ENCODE data around the gene PRIM2.
"Not testable (repeated sequence)": the region's sequence is repeated elsewhere in the genome, so short reads cannot be mapped to it uniquely, and the experiment has no call there.

- TF ChIP-seq CTCF (conservative IDR thresholded peaks at IDR 0.05 in 1 of 2, IDR thresholded peaks at IDR 0.05 in 1 of 2; ENCODE audit: low read depth in 1 of 2, low read length in 2 of 2); EZH2 (IDR thresholded peaks at IDR 0.05; ENCODE audit: low read length, missing control alignments): not testable (repeated sequence)
Measured at GRCh38 chr6:57368965-57369731, 51.7 kb downstream of the PRIM2 start.

Data from fibroblast of lung (primary cell).